ENCODE measurements around the gene LIMS3.
"Not testable (repeated sequence)": the region's sequence is repeated elsewhere in the genome, so short reads cannot be mapped to it uniquely, and the experiment has no call there.

The LIMS3 gene

GRCh38 chr2:109898462-109899336 lies at the start of gene LIMS3:
Gene LIMS3, plus strand, starts transcription at chr2:109898688. Its CDS starts 41 bp downstream, at chr2:109898729.
- DNase-seq: not testable (repeated sequence)

- not testable (repeated sequence) for DNase-seq
Measured at GRCh38 chr2:109871129-109871751, 27.2 kb upstream of the LIMS3 start.

GRCh38 chr2:109876625-109877024 lies 21.9 kb upstream of the LIMS3 start:
- not testable (repeated sequence) for DNase-seq

- DNase-seq: not testable (repeated sequence)
Measured at GRCh38 chr2:109882112-109882511, 16.4 kb upstream of the LIMS3 start.

- DNase-seq: not testable (repeated sequence)
Measured at GRCh38 chr2:109888414-109888813, 10.1 kb upstream of the LIMS3 start.

- DNase-seq: not testable (repeated sequence)
Measured at GRCh38 chr2:109889909-109890308, 8.6 kb upstream of the LIMS3 start.

GRCh38 chr2:109891024-109891423 lies 7.5 kb upstream of the LIMS3 start:
- not testable (repeated sequence) for DNase-seq

GRCh38 chr2:109893736-109894135 lies 4.8 kb upstream of the LIMS3 start:
- DNase-seq: not testable (repeated sequence)

- DNase-seq: not testable (repeated sequence)
Measured at GRCh38 chr2:109894141-109894540, 4.3 kb upstream of the LIMS3 start.

- DNase-seq: not testable (repeated sequence)
Measured at GRCh38 chr2:109895090-109895869, 3.2 kb upstream of the LIMS3 start.

- DNase-seq: not testable (repeated sequence)
Measured at GRCh38 chr2:109896212-109896611, 2.3 kb upstream of the LIMS3 start.

GRCh38 chr2:109897769-109898461 lies 573 bp upstream of the LIMS3 start:
- DNase-seq: not testable (repeated sequence)

GRCh38 chr2:109905796-109906195 lies 7.3 kb downstream of the LIMS3 start:
- not testable (repeated sequence) for DNase-seq

GRCh38 chr2:109908626-109909025 lies 10.1 kb downstream of the LIMS3 start:
- not testable (repeated sequence) for DNase-seq

GRCh38 chr2:109910789-109911188 lies 12.3 kb downstream of the LIMS3 start:
- not testable (repeated sequence) for DNase-seq

GRCh38 chr2:109913911-109914310 lies 15.4 kb downstream of the LIMS3 start:
- not testable (repeated sequence) for DNase-seq

GRCh38 chr2:109914552-109914951 lies 16.1 kb downstream of the LIMS3 start:
- not testable (repeated sequence) for DNase-seq

GRCh38 chr2:109915830-109916229 lies 17.3 kb downstream of the LIMS3 start:
- DNase-seq: not testable (repeated sequence)

GRCh38 chr2:109920162-109920561 lies 21.7 kb downstream of the LIMS3 start:
- not testable (repeated sequence) for DNase-seq

- DNase-seq: not testable (repeated sequence)
Measured at GRCh38 chr2:109921543-109922384, 23.3 kb downstream of the LIMS3 start.

GRCh38 chr2:109924481-109924880 lies 26.0 kb downstream of the LIMS3 start:
- DNase-seq: not testable (repeated sequence)
